Breast epithelium (tissue), 4 donors: ENCODE measurements around the gene PDE7B. TPM values are rescaled to one million over a fixed set of nuclear protein-coding genes. Genes with fewer than 3 reads are reported as not detected.

Source experiments
- DNase-seq, 2 donors: peaks; one replicate each; pipeline ENCODE4 v3.0.0-alpha.2; 2019; ENCODE audit warnings: low spot score in 2 of 2
- H3K27ac ChIP-seq, 2 donors: fragments of 200-600 bp; sonication (generic) in 1 of 2; one replicate each; pipeline ENCODE4 v1.5.1; 2016 to 2019; ENCODE audit warnings: mild to moderate bottlenecking in 1 of 2
- H3K27me3 ChIP-seq, 2 donors: fragments of 200-600 bp; sonication (generic) in 1 of 2; one replicate each; pipeline versions ENCODE4 v1.5.1 to v1.6.0; 2017 to 2019; ENCODE audit warnings: control low read depth in 1 of 2, mild to moderate bottlenecking in 1 of 2
- H3K36me3 ChIP-seq: fragments of 200-600 bp; one replicate; pipeline ENCODE4 v1.5.1; 2019
- H3K4me1 ChIP-seq, 2 donors: fragments of 200-600 bp; sonication (generic); one replicate each; pipeline ENCODE4 v1.5.1; 2016 to 2019; ENCODE audit warnings: control low read depth in 1 of 2
- H3K4me3 ChIP-seq, 3 donors: fragments of 200-600 bp; sonication (generic); 1 replicate in 2 of 3; 2 replicates in 1 of 3; pipeline ENCODE4 v1.5.1; 2016 to 2019; ENCODE audit warnings: mild to moderate bottlenecking in 3 of 3, moderate library complexity in 2 of 3
- H3K9me3 ChIP-seq, 2 donors: fragments of 200-600 bp; sonication (generic) in 1 of 2; one replicate each; pipeline ENCODE4 v1.5.1; 2016 to 2019; ENCODE audit warnings: control low read depth in 1 of 2
- POLR2A ChIP-seq: fragments of 450-650 bp; IDR thresholded peaks from one replicate; pipeline ENCODE4 v1.6.1; 2016; ENCODE audit warnings: antibody characterized with exemption, mild to moderate bottlenecking, moderate library complexity
- POLR2AphosphoS5 ChIP-seq, 3 donors: sonication (generic); formaldehyde crosslinking; IDR thresholded peaks; one replicate each; pipeline ENCODE4 v1.6.1; 2017; ENCODE audit warnings: antibody characterized with exemption in 3 of 3
- intact Hi-C: fragments of 100-400 bp; cut with DNase I; formaldehyde crosslinking; loops from one replicate; pipeline ENCODE4 v1.15.1; 2023; ENCODE audit warnings: low total_unique reads
- total RNA-seq, 3 donors: library from RNA; depleted of rRNA; stranded (reverse); fragments of >200 nt; gene quantifications; one replicate each; pipeline ENCODE4 v1.1.0, GENCODE V29; 2016
- TF ChIP-seq, protein P1 (sequence below), 3 donors: fragments of 450-650 bp; IDR thresholded peaks; one replicate each; pipeline ENCODE4 v1.5.1; 2016 to 2017; ENCODE audit warnings: antibody characterized with exemption in 3 of 3, mild to moderate bottlenecking in 3 of 3, moderate library complexity in 3 of 3

The PDE7B gene
- total RNA-seq, 3 donors from 2014 or later, result 3.4 to 5.2 (median 5.1) TPM

DNA sequence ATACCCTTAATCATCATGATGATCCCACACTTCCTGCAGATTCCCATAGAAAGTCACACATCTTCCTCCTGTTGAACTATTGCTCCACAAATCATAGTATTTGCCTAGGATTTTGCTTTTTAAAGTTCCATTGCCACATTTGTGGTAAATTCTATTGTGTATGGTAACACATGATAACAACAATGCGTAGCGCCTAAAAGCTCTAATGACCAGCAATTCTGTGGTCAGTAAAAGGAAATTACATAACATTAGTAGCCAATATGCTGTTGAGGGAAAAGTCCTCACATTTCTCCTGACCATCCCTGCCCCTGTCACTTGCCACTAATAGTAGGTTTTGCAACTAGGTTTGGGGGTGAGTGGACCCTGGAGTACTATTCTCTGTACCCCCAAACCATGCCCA lies 31.8 kb upstream of the PDE7B start:
- Histone ChIP-seq H3K36me3 (no peaks in the 10 kb centered on the region), H3K27ac (no peak overlapping the region), H3K9me3 (no peaks in the 10 kb centered on the region), H3K4me3 (no peak overlapping the region), H3K4me1 (no peaks in the 10 kb centered on the region), H3K27me3 (no peaks in the 10 kb centered on the region)
- no peak for DNase-seq
- TF ChIP-seq, protein P1, sequence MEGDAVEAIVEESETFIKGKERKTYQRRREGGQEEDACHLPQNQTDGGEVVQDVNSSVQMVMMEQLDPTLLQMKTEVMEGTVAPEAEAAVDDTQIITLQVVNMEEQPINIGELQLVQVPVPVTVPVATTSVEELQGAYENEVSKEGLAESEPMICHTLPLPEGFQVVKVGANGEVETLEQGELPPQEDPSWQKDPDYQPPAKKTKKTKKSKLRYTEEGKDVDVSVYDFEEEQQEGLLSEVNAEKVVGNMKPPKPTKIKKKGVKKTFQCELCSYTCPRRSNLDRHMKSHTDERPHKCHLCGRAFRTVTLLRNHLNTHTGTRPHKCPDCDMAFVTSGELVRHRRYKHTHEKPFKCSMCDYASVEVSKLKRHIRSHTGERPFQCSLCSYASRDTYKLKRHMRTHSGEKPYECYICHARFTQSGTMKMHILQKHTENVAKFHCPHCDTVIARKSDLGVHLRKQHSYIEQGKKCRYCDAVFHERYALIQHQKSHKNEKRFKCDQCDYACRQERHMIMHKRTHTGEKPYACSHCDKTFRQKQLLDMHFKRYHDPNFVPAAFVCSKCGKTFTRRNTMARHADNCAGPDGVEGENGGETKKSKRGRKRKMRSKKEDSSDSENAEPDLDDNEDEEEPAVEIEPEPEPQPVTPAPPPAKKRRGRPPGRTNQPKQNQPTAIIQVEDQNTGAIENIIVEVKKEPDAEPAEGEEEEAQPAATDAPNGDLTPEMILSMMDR (IDR thresholded peaks at IDR 0.05), result no peak
- intact Hi-C loops, result no loop called here

DNA sequence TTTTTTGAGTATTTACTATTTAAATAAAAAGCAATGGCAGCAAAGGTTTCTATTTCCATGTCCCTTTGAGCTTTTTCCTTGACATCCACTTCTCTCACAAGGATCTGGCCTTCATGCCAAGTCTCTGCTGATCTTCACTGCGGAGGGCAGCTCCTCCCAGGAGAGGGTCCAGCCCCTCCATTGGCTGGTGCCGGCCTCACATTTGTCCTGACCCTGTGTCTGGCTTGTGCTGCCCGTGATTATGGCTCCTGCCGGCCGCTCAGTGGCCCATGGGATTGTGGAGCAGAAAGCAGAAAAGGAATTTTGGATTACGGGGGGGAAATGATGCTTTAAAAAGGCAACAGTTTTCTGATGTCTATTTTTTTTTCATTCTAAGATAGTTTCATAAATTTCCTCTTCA lies 31.2 kb upstream of the PDE7B start:
- DNase-seq, result no peak
- Histone ChIP-seq H3K4me3 (no peak overlapping the region), H3K36me3 (no peaks in the 10 kb centered on the region), H3K4me1 (no peaks in the 10 kb centered on the region), H3K27ac (no peak overlapping the region), H3K9me3 (no peaks in the 10 kb centered on the region), H3K27me3 (no peaks in the 10 kb centered on the region)
- TF ChIP-seq POLR2A, result no peak
- intact Hi-C loops, result no loop called here

DNA sequence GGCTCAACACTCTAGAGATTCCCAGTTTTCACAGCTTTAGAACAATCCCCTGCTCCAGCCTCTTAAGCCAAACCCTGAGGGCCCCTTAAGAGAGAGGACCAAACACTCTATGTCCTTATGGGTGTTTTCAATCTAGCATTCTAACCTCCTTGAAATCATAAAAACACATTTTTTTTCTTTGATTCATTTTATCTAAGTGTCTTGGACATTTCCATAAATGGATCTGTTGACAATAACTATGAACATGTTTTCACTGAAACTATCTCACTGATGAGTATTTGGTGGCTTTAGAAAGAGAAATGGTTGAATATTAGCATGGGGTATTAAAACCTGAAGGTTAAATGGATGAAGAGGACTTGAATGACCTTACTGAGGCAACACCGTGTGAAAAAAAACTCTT lies 27.6 kb upstream of the PDE7B start:
- Histone ChIP-seq H3K4me1 (no peaks in the 10 kb centered on the region), H3K36me3 (no peaks in the 10 kb centered on the region), H3K4me3 (no peak overlapping the region), H3K27ac (no peak overlapping the region), H3K27me3 (no peaks in the 10 kb centered on the region), H3K9me3 (no peaks in the 10 kb centered on the region)
- TF ChIP-seq POLR2AphosphoS5 (IDR thresholded peaks at IDR 0.05) (no peak), POLR2A (no peak)
- TF ChIP-seq, protein P1 (IDR thresholded peaks at IDR 0.05), result no peak
- no peak for DNase-seq
- intact Hi-C loops, result no loop called here

DNA sequence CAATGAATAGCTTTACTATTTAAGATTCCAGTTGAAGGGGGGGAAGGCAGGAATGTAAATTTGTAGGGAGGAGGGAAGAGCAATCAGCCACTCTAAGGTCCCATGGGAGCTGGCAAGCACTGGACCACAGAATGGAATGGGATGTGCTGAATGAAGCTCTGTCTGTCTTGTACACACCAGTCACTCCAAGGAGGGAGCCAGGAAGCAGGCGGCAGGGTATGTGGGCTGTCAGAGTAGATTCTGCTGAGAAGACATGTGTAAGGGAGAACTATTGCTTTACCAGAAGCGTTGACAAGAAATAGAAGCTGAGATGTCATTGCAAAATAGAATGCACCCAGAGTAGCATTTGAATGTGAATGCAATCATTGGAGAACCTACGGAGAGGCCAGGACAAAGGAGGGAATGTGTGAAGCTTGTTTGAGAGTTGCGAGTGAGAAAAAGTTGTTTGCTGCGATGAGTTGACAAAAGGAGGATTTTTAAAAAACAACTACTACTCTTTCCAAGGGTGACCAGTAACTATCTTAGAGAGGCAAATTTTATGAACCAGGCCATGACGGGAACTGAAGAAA lies 25.2 kb upstream of the PDE7B start:
- Histone ChIP-seq H3K27me3 (no peaks in the 10 kb centered on the region), H3K9me3 (no peaks in the 10 kb centered on the region), H3K4me3 (no peak overlapping the region), H3K36me3 (no peaks in the 10 kb centered on the region), H3K27ac (no peak overlapping the region), H3K4me1 (no peaks in the 10 kb centered on the region)
- no peak for DNase-seq
- intact Hi-C loops, result no loop called here
- TF ChIP-seq, protein P1 (IDR thresholded peaks at IDR 0.05), result no peak
- no peak for TF ChIP-seq POLR2A
- TF ChIP-seq POLR2AphosphoS5 (IDR thresholded peaks at IDR 0.05), result no peak

DNA sequence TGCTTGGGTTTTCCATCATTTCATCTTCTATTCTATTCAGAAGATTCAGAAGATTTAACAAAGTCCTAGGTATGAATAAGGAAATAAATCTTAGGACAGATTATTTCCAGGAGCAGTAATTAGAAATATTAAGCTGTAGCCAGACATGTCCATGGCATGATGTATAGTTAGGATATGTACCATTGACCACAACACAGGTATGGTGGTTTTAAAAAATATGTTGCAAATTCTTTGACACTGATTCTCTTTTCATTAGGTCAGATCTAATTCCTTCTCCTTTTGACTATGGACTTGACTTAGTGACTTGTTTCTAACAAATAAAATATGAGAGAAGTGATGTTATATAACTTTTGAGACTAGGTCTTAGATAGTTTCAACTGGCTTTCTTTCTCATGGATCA lies 23.5 kb upstream of the PDE7B start:
- H3K27ac ChIP-seq, result no peak overlapping the region
- H3K27me3 ChIP-seq, result no peaks in the 10 kb centered on the region
- no peak for DNase-seq
- H3K4me1 ChIP-seq, result no peaks in the 10 kb centered on the region
- H3K4me3 ChIP-seq, result no peak overlapping the region
- no peak for TF ChIP-seq POLR2A
- no peak for TF ChIP-seq POLR2AphosphoS5 (IDR thresholded peaks at IDR 0.05)
- TF ChIP-seq, protein P1 (IDR thresholded peaks at IDR 0.05), result no peak
- H3K9me3 ChIP-seq, result no peaks in the 10 kb centered on the region
- intact Hi-C loops, result no loop called here
- H3K36me3 ChIP-seq, result no peaks in the 10 kb centered on the region

DNA sequence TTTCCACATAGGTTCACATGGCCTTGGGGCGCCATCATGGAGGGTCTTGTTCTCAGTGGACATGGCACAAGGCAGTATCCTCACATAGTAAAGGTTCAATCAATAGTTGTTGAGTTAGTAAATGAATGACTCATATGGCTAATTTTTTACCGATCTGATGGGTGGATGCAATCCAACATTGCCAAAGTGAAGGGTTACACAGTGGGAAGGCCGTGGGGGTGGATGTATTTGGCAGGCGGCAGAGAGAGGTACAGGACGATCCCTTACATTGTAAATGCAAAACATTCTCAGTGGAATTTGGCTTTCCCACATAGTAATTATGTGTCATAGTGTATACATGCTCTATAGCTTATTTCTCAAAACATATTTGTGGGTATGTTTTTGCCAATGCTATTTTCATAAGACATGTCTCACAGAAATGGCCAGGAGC lies 21.0 kb upstream of the PDE7B start:
- Histone ChIP-seq H3K9me3 (no peaks in the 10 kb centered on the region), H3K27me3 (no peaks in the 10 kb centered on the region), H3K36me3 (no peaks in the 10 kb centered on the region), H3K4me3 (no peak overlapping the region), H3K4me1 (no peaks in the 10 kb centered on the region), H3K27ac (no peak overlapping the region)
- TF ChIP-seq, protein P1 (IDR thresholded peaks at IDR 0.05), result no peak
- TF ChIP-seq POLR2AphosphoS5 (IDR thresholded peaks at IDR 0.05) (no peak), POLR2A (no peak)
- DNase-seq, result no peak
- intact Hi-C loops, result no loop called here
